Right lobe of liver (tissue), 4 donors: ENCODE measurements around the gene SPATA16.

Source experiments
- POLR2A ChIP-seq: fragments of 450-650 bp; IDR thresholded peaks from one replicate; pipeline ENCODE4 v1.6.1; 2017; ENCODE audit warnings: antibody characterized with exemption, mild to moderate bottlenecking
- TF ChIP-seq, protein P1 (sequence below), 4 donors: fragments of 200-600 bp in 3 of 4; fragments of 450-650 bp in 1 of 4; IDR thresholded peaks; one replicate each; pipeline versions ENCODE4 v1.5.1 to v1.8.0; 2016 to 2022; ENCODE audit warnings: antibody characterized with exemption in 4 of 4, mild to moderate bottlenecking in 2 of 4
- donor health status: DM: no; HTN: no; CAD: no.
- donor health status: DM: no; HTN: no; CAD: no.
- donor health status: DM: no; HTN: yes; CAD: no.

DNA sequence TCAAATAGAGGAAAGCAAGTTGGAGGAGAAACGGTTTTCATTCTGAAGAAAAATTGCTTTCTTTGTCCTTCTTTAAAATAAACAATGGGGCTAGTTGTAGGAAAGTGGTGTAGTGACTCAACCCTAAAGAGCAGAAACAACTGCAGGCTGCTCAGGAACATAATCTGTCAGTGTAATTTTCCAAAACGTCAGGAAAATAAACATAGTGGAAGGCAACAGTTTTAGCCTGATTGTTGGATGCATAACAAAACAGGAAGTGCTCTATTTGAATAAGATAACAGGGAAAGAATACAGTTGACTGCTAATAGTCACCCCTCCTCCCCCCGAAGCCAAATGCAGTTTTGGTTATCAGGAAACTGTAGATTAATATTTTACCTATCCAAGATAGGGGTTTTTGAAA, 222.9 kb downstream of the SPATA16 start:
- TF ChIP-seq, protein P1, sequence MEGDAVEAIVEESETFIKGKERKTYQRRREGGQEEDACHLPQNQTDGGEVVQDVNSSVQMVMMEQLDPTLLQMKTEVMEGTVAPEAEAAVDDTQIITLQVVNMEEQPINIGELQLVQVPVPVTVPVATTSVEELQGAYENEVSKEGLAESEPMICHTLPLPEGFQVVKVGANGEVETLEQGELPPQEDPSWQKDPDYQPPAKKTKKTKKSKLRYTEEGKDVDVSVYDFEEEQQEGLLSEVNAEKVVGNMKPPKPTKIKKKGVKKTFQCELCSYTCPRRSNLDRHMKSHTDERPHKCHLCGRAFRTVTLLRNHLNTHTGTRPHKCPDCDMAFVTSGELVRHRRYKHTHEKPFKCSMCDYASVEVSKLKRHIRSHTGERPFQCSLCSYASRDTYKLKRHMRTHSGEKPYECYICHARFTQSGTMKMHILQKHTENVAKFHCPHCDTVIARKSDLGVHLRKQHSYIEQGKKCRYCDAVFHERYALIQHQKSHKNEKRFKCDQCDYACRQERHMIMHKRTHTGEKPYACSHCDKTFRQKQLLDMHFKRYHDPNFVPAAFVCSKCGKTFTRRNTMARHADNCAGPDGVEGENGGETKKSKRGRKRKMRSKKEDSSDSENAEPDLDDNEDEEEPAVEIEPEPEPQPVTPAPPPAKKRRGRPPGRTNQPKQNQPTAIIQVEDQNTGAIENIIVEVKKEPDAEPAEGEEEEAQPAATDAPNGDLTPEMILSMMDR (IDR thresholded peaks at IDR 0.05): no peak
- TF ChIP-seq POLR2A: no peak
